SU-DHL-6 (cell line): ENCODE measurements around the gene SEC23B.

ENCODE experiments used
- H2AFZ ChIP-seq: fragments of 200-600 bp; sonication (generic); 2 replicates; pipeline ENCODE4 v1.6.1; 2014; ENCODE audit warnings: low read depth, mild to moderate bottlenecking, moderate library complexity, mixed read lengths, antibody characterized with exemption, low read length; ENCODE audit not compliant: severe bottlenecking
- H3F3A ChIP-seq: fragments of 200-600 bp; shearing (Covaris generic); 2 replicates; pipeline ENCODE4 v1.6.0; 2016; ENCODE audit warnings: antibody characterized with exemption, mild to moderate bottlenecking; ENCODE audit not compliant: insufficient read depth
- H3K27ac ChIP-seq: fragments of 200-600 bp; sonication (generic); 2 replicates; pipeline ENCODE4 v1.5.1; 2016; ENCODE audit warnings: low read depth, mild to moderate bottlenecking, low read length, moderate library complexity, mixed read lengths
- H3K27me3 ChIP-seq: fragments of 200-600 bp; sonication (generic), shearing (Covaris generic); 2 replicates; pipeline ENCODE4 v1.6.0; 2014; ENCODE audit warnings: mild to moderate bottlenecking, low read length
- H3K36me3 ChIP-seq: fragments of 200-600 bp; sonication (generic); 2 replicates; pipeline ENCODE4 v1.6.1; 2014; ENCODE audit warnings: mild to moderate bottlenecking, low read length, mixed read lengths
- H3K4me2 ChIP-seq: fragments of 300-600, 200-600 bp; shearing (Covaris generic), sonication (generic); 2 replicates; pipeline ENCODE4 v1.6.0; 2014; ENCODE audit warnings: low read length, low read depth, mild to moderate bottlenecking; ENCODE audit not compliant: poor library complexity, severe bottlenecking
- H3K4me3 ChIP-seq: fragments of 200-600 bp; sonication (generic); 2 replicates; pipeline ENCODE4 v1.5.1; 2014; ENCODE audit warnings: antibody characterized with exemption, low read length, mild to moderate bottlenecking, mixed read lengths; ENCODE audit not compliant: insufficient read depth, poor library complexity, severe bottlenecking
- H3K79me2 ChIP-seq: fragments of 200-600 bp; sonication (generic); 2 replicates; pipeline ENCODE4 v1.6.1; 2014; ENCODE audit warnings: mild to moderate bottlenecking, low read length, moderate library complexity; ENCODE audit not compliant: insufficient read depth
- H3K9ac ChIP-seq: fragments of 200-600 bp; sonication (generic); 2 replicates; pipeline ENCODE4 v1.7.0; 2014; ENCODE audit warnings: mild to moderate bottlenecking, low read length
- H3K9me2 ChIP-seq: fragments of 200-600 bp; sonication (generic); replicated peaks from 2 replicates; pipeline ENCODE4 v1.6.1; 2014; ENCODE audit warnings: low read length; ENCODE audit not compliant: insufficient read depth
- H3K9me3 ChIP-seq: fragments of 200-600 bp; sonication (generic); 2 replicates; pipeline ENCODE4 v1.6.1; 2014; ENCODE audit warnings: low read length, mixed read lengths; ENCODE audit not compliant: insufficient read depth
- H4K20me1 ChIP-seq: fragments of 200-600 bp; sonication (generic); 2 replicates; pipeline ENCODE4 v1.6.1; 2014; ENCODE audit warnings: low read depth, mild to moderate bottlenecking, antibody characterized with exemption, low read length, moderate library complexity, mixed read lengths
- EZH2phosphoT487 ChIP-seq: fragments of 200-600 bp; sonication (generic), shearing (Covaris generic); conservative IDR thresholded peaks from 2 replicates; pipeline ENCODE4 v1.6.1; 2018; ENCODE audit warnings: mild to moderate bottlenecking, antibody characterized with exemption, low read length, moderate library complexity, mixed read lengths
- TF ChIP-seq, protein P1 (sequence below): fragments of 200-600 bp; sonication (generic); IDR thresholded peaks from one replicate; pipeline ENCODE4 v1.5.1; 2017; ENCODE audit warnings: antibody characterized with exemption, mild to moderate bottlenecking, low read length, moderate library complexity; ENCODE audit not compliant: insufficient read depth, poor library complexity, severe bottlenecking

SEC23B gene

DNA sequence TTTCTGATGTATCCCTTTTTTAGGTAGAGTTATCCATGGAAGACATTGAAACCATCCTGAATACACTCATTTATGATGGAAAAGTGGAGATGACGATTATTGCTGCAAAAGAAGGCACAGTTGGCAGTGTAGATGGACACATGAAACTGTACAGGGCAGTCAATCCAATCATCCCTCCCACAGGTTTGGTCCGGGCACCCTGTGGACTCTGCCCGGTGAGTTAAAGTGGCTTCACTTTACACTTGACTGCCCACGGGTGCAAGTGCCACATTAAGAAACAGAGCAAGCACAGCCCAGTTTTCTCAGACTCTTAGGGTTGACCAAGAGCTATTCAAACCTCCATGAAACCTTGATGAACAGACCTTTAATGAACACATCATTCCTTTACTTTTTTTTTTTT, 26.1 kb upstream of the SEC23B start:
- Histone ChIP-seq H3K27ac (no peak overlapping the region), H3F3A (no peaks in the 10 kb centered on the region; the same call in 1 of the 2 replicates), H4K20me1 (no peaks in the 10 kb centered on the region), H3K27me3 (no peaks in the 10 kb centered on the region), H3K4me2 (no peak overlapping the region), H3K9ac (no peak overlapping the region), H3K79me2 (no peaks in the 10 kb centered on the region), H3K9me2 (no peaks in the 10 kb centered on the region), H3K4me3 (no peak overlapping the region), H3K36me3 (peaks cover 13% of the 10 kb centered on the region; the same call in 1 of the 2 replicates), H2AFZ (no peak overlapping the region), H3K9me3 (no peaks in the 10 kb centered on the region)
- TF ChIP-seq, protein P1, sequence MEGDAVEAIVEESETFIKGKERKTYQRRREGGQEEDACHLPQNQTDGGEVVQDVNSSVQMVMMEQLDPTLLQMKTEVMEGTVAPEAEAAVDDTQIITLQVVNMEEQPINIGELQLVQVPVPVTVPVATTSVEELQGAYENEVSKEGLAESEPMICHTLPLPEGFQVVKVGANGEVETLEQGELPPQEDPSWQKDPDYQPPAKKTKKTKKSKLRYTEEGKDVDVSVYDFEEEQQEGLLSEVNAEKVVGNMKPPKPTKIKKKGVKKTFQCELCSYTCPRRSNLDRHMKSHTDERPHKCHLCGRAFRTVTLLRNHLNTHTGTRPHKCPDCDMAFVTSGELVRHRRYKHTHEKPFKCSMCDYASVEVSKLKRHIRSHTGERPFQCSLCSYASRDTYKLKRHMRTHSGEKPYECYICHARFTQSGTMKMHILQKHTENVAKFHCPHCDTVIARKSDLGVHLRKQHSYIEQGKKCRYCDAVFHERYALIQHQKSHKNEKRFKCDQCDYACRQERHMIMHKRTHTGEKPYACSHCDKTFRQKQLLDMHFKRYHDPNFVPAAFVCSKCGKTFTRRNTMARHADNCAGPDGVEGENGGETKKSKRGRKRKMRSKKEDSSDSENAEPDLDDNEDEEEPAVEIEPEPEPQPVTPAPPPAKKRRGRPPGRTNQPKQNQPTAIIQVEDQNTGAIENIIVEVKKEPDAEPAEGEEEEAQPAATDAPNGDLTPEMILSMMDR: no peak
- no peak for TF ChIP-seq EZH2phosphoT487

DNA sequence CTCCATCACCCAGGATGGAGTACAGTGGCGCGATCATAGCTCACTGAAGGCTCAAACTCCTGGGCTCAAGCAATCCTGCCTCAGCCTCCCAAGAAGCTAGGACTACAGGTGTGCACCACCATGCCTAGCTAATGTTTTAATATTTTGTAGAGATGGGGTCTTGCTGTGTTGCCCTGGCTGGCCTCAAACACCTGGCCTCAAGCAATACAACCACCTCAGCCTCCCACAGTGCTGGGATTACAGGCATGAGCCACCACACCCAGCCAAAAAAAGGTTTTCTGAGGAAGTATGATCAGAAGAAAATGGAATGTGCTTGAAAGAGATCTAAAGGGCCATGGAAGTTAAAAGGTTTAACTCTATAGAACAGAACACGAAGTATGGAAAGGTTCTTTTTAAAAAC, 19.4 kb upstream of the SEC23B start:
- Histone ChIP-seq H3K4me2 (no peak overlapping the region), H3F3A (no peaks in the 10 kb centered on the region; the same call in 1 of the 2 replicates), H3K9me3 (no peaks in the 10 kb centered on the region), H3K27ac (no peak overlapping the region), H3K27me3 (no peaks in the 10 kb centered on the region), H2AFZ (no peak overlapping the region), H3K9ac (no peak overlapping the region), H3K36me3 (peaks cover 16% of the 10 kb centered on the region; the same call in 1 of the 2 replicates), H3K9me2 (no peaks in the 10 kb centered on the region), H3K79me2 (no peaks in the 10 kb centered on the region), H3K4me3 (no peak overlapping the region), H4K20me1 (no peaks in the 10 kb centered on the region)
- TF ChIP-seq, protein P1: no peak
- no peak for TF ChIP-seq EZH2phosphoT487

DNA sequence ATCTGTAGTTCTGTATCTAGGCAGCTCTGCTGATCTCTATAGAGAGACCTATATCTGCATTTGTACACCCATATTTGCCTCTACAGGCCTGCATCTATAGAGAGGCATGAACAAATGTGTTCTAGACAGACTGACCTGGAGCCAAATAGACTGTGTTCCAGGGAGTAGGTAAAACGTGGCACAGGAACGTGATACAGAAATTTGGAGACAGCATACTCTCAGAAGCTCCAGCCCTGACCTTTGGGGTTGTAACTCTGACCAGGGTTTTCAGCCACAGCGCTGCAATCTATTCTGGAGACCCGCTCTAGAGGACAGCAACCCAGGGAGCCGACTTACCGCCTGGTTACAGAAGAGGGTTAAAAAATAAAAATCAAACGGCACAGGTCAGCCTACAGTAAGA, 11.7 kb upstream of the SEC23B start:
- Histone ChIP-seq H2AFZ (peak overlapping the region; percentile 97), H3K27ac (0 out of 2 replicates have a peak overlapping the region, but pooled peaks have one; percentile 32), H4K20me1 (no peaks in the 10 kb centered on the region), H3K79me2 (peaks cover 9% of the 10 kb centered on the region), H3K9me3 (no peaks in the 10 kb centered on the region), H3F3A (no peaks in the 10 kb centered on the region), H3K9me2 (no peaks in the 10 kb centered on the region), H3K27me3 (no peaks in the 10 kb centered on the region), H3K4me3 (peak overlapping the region; percentile 92), H3K9ac (peak overlapping the region; percentile 76), H3K4me2 (peak overlapping the region; percentile 91), H3K36me3 (no peaks in the 10 kb centered on the region)
- no peak for TF ChIP-seq EZH2phosphoT487
- TF ChIP-seq, protein P1: no peak
